AG04449 (cell line): ENCODE data around the gene GPAM.

Experiments used
- CTCF ChIA-PET: fragments of 350-600 bp; formaldehyde crosslinking; extraction: SDS; loops from one replicate; lab custom pipeline; 2021; ENCODE audit warnings: antibody characterized with exemption; lab: Yijun Ruan, JAX
- POLR2A ChIA-PET: fragments of 400-600, 350-600 bp; formaldehyde crosslinking; extraction: SDS; loops from one replicate; lab custom pipeline; 2020; ENCODE audit warnings: antibody characterized with exemption, inconsistent platforms; lab: Yijun Ruan, JAX
- DNase-seq: peaks from one replicate; pipeline ENCODE4 v3.0.0-alpha.2; 2010; ENCODE audit warnings: low read depth, low spot score
- H3K4me3 ChIP-seq: 2 replicates; pipeline ENCODE4 v1.5.1; 2011; ENCODE audit warnings: low read depth, mild to moderate bottlenecking, control low read depth, low read length
- TF ChIP-seq, protein P1 (sequence below): IDR thresholded peaks from one replicate; pipeline ENCODE4 v1.5.1; 2011; ENCODE audit warnings: mild to moderate bottlenecking, moderate library complexity, low read length, control low read depth, inconsistent platforms; ENCODE audit not compliant: insufficient read depth; ENCODE audit errors: missing control alignments

GPAM gene

DNA sequence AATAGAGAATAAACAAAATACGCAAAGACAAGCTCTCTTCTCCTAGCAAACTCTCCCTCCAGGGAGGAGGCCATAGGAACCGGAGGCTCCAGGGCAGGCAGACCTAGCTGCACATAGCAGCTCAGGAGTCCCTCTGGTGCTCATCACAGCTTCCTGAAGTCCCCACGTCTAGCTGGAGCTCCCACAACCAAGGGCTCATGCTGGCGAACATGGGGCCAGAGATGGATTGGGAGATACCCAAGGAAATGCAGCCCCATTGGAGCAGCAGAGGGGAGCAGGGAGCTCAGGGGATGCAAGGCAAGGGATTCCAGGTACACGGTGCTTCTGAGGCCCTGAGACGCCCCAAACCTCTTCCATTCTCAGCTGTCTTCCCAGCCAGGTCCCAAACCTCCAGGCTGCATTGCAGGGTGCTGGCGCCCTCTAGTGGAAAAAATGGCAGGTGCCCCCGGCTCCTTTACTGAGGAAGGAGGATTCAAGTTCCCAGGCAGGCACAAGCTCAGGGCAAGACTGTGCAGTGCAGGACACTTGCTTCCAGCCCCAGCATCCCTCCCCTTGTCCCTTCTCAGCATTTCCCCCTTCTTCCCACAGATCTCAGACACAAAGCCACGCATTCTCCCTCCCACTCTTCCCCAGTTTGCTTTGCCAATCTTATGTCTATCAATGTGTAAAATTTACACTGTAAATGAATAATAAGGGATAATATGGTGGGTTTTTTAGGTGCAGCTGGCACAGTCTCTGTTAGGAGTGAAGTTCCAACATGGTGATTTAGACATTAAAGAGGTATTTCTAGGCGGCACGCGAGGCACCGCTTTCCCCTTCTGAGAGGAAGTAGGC is 46.2 kb downstream of the GPAM start:
- no peak for DNase-seq
- no peak overlapping the region for H3K4me3 ChIP-seq
- TF ChIP-seq, protein P1, sequence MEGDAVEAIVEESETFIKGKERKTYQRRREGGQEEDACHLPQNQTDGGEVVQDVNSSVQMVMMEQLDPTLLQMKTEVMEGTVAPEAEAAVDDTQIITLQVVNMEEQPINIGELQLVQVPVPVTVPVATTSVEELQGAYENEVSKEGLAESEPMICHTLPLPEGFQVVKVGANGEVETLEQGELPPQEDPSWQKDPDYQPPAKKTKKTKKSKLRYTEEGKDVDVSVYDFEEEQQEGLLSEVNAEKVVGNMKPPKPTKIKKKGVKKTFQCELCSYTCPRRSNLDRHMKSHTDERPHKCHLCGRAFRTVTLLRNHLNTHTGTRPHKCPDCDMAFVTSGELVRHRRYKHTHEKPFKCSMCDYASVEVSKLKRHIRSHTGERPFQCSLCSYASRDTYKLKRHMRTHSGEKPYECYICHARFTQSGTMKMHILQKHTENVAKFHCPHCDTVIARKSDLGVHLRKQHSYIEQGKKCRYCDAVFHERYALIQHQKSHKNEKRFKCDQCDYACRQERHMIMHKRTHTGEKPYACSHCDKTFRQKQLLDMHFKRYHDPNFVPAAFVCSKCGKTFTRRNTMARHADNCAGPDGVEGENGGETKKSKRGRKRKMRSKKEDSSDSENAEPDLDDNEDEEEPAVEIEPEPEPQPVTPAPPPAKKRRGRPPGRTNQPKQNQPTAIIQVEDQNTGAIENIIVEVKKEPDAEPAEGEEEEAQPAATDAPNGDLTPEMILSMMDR: peak; percentile 91
- CTCF ChIA-PET: interaction anchor here (0.6 to 9.6 kb wide), 41 partner anchors 12 to 1582 kb away, joined by 3 to 271 read pairs (median 4); partner anchors contain the start of gene GPAM
- POLR2A ChIA-PET: interaction anchor here (0.5 to 0.9 kb wide), 2 partner anchors 46 to 1419 kb away, joined by 3 to 4 read pairs; partner anchors contain the start of gene GPAM

DNA sequence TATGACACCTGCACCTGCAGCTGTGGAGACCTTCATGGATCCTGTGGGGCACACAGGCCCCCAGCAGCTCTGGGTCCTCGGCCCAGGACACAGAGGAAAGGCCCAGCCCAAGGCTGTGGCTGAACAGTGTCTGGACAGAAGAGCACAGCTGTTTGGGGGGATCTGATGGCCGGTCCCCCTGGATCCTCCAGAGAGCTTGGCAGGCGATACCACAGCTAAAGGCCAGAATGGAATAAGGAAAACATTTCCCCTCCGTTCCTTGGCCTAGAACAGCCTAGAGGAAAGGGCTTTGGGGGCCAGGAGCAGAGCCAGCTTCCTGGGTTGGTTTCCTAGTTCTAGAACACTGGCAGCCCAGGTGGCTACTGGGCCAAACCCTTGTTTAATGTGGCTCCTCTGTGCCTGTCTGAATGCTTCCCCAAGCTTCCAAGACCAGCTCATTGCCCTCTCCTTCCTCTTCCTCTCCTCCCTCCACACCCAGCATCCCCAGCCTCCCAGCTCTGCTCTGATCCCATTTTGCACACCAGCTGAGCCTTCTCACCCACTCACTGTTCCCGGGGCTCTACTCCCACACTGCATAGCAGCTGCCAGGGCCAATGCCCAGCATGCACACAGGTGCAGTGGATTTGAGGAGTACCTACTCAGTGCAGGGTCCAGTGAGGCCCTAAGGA is 46.9 kb downstream of the GPAM start:
- CTCF ChIA-PET: interaction anchor here (0.6 to 9.6 kb wide), 40 partner anchors 13 to 1526 kb away, joined by 3 to 271 read pairs (median 4); partner anchors contain the start of genes ADRA2A and GPAM
- POLR2A ChIA-PET: interaction anchor here (0.5 to 0.9 kb wide), 2 partner anchors 47 to 1418 kb away, joined by 3 to 4 read pairs; partner anchors contain the start of gene GPAM
- TF ChIP-seq, protein P1: no peak

DNA sequence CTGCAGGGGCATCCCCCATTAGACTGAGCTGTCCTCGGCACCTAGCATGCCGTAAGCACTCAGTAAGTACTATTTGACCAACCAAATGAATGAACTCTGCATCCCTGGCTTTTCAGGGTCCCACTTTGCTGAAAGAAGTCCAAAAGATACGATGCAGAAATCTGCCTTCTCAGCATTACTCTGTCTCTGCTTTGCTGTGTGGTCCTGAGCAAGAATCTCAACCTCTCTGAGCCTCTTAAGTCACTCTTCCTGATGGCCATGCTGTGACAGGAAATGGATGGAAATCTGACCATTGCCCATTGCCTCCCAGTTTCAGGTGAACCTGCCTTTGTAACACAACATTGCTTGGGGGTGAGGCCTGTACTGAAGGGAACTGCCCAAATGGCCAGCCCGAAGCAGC is 48.0 kb downstream of the GPAM start:
- TF ChIP-seq, protein P1: no peak
- DNase-seq: no peak
- ChIA-PET POLR2A (no interaction called here), CTCF (interaction anchor here (1.2 to 9.6 kb wide), 6 partner anchors 14 to 1059 kb away, joined by 4 to 271 read pairs (median 84); partner anchors contain the start of gene ADRA2A)
- H3K4me3 ChIP-seq: no peak overlapping the region

More for the DNA sequence above, 46.9 kb downstream of the GPAM start:
- no peak for DNase-seq
- no peak overlapping the region for H3K4me3 ChIP-seq

DNA sequence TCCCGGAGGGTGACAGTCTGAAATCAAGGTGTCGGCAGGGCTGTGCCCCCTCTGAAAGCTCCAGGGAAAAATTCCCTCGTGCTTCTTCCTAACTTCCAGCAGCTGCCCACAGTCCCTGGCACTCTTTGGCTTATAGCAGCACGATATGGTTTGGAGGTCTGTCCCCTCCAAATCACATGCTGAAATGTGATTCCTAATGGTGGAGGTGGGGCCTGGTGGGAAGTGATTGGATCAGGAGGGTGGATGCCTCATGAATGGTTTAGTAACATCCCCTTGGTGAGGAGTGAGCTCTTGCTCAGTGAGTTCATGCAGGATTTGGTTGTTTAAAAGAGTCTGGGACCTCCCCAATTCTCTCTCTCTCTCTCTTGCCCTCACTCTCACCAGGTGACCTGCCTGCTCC is 51.1 kb downstream of the GPAM start:
- POLR2A ChIA-PET: no interaction called here
- no peak for DNase-seq
- CTCF ChIA-PET: interaction anchor here (1.1 kb wide), 1 partner anchor 9 kb away, joined by 3 read pairs; no protein-coding TSS in a partner anchor
- TF ChIP-seq, protein P1: no peak
- H3K4me3 ChIP-seq: no peak overlapping the region

DNA sequence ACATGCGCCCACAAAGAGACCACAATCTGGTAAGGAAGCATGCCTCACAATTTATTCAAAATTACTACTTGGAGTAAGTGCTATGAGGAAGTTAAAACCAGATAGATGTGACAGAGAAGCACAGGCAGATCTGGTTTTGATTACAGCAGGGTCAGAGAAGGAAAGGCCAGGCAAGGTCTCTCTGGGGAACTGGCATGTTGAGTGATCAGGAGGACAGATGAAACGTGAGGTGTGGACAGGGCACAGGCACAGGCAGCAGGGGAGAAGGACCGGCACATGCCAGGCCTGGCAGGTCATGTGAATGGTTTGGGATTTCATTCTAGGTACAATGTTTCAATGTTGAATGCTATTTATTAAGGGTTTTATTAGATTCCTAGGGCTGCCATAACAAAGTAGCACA is 51.6 kb downstream of the GPAM start:
- no peak for DNase-seq
- TF ChIP-seq, protein P1: no peak
- no peak overlapping the region for H3K4me3 ChIP-seq
- CTCF ChIA-PET: interaction anchor here (1.1 kb wide), 1 partner anchor 10 kb away, joined by 3 read pairs; no protein-coding TSS in a partner anchor
- POLR2A ChIA-PET: no interaction called here

DNA sequence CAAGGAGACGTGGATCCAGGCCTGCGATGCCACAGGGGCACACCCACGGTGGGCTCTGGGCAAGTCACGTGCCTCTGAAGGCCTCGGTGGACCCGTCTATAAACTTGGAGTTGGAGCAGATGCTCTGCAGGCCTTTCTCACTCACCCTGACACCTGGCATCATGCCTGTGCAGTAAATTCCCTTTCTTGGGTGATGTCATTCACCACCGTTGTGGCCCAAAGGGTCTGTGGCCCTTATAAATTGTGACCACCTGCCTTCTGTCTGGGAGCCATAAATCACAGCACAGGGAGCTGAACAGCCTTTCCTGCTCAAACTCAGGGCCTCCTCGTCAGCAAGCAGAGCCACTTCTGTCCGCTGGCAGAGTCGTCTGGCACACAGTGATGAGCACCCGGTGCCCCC is 52.2 kb downstream of the GPAM start:
- ChIA-PET CTCF (interaction anchor here (1.4 to 20.9 kb wide), 2 partner anchors 8 to 16 kb away, joined by 4 to 266 read pairs; no protein-coding TSS in a partner anchor), POLR2A (no interaction called here)
- no peak overlapping the region for H3K4me3 ChIP-seq
- TF ChIP-seq, protein P1: no peak
- no peak for DNase-seq
